ENCODE data around the gene TNFRSF25. TPM values are rescaled to one million over a fixed set of nuclear protein-coding genes. Genes with fewer than 3 reads are reported as not detected.
"Not testable (repeated sequence)": the region's sequence is repeated elsewhere in the genome, so short reads cannot be mapped to it uniquely, and the experiment has no call there.

Gene TNFRSF25
- total RNA-seq, 1 donor from 2014 or later = 10.8 TPM

DNA sequence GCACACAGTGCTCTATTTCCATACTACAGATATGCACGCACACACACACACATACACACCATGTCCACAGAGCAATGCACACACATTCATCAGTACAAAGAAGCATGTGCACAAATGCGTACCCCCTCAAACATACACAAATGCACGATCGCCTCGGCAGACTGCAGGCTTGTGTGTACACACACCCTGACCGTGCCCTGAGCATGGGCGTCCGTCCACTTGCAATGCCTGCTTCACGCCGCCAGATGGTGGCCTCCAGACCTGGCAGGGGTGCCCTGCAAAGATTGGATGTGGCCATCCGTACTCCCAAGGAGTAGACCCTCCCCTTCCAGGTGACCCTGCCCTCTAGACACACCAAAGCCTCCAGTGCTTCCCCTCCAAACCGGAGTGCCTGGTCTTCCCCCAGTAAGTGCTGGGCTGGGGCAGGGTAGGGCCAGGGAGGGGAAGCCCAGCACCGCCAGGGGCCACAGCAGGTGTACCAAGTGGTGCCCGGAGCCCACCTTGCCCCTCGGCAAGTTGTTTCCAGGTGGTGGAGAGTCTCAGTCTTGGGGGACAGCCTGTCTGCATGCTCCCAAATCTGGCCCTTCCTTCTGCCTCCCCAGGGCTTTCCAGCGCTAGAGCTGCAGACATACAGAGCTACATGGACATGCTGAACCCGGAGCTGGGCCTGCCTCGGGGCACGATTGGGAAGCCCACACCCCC, 20.8 kb downstream of the TNFRSF25 start:
- intact Hi-C loops (cut with micrococcal nuclease) = no loop called here
- peak; percentile 51 for ATAC-seq
- peak; percentile 54 for DNase-seq

DNA sequence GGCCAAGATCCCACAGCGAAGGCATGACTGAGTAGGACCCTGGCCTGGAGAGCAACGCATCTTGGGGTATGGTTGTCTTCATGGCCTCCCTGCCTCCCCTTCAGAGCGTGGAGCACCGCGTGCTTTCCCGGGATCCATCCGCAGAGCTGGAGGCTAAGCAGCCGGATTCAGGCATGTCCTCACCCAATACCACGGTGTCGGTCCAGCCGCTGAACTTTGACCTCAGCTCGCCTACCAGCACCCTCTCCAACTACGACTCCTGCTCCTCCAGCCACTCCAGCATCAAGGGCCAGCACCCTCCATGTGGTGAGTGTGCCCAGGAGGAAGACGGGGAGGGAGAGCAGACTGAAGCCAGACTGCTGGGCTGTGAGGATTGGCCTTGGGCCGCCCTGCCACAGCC, 21.6 kb downstream of the TNFRSF25 start:
- ATAC-seq = no peak
- intact Hi-C loops (cut with micrococcal nuclease) = no loop called here
- DNase-seq = no peak

DNA sequence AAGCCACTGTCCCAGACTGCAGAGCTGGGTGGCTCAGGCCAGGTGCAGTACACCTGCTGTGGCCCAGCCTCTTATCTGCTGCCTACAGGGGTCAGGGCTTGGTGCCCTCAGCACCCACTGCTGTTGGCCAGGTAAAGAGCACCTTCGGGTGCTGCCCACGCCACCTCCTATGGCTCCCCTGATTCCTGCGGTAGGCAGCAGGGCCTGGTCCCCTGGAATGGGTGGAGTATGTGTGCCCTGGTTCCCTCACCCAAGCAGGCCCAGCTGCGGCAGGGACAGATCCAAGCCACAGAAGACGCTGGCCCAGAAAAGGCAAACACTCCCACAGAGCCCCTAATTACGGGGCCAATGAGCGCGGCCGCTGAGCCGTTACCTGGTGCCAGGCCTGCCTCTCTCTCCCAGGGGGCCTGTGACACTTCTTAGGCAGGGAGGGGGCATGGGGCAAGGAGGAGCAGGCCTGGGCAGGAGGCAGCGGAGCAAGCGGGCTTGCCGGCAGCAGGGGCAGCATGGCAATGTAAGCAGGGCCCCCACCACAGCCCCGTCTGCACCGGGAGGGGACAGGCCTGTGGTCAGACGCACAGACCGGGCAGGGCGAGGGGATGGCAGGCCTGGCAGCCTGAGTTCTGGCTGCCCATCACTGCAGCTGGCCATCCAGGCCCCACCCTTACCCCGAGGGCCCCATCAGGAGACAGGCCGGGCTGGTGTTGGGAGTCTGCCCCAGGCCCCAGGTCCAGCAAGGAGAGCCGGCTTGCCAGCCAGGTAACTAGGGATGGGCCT, 22.4 kb downstream of the TNFRSF25 start:
- no peak for ATAC-seq
- DNase-seq = no peak
- intact Hi-C loops (cut with micrococcal nuclease) = no loop called here

DNA sequence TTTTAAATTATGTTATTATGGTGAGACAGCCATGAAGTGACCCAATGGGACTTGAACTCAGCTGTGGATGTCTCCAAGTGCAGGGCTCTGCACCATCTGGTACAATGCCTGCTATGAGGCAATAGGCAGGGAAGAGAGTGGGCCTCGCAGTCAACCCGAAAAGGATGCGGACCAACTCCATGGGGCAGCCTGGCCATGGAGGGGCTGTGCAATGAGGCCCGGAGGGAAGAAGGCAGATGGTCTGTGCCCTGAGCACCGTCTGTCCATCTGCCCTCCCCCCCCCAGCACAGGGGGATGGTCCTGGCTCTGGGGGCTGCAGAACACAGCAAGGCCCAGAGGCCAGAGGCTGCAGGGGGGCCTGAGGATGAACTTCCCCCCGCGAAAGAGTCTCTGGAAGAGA, 24.4 kb downstream of the TNFRSF25 start:
- DNase-seq (no peak), ATAC-seq (no peak)
- intact Hi-C loops (cut with micrococcal nuclease) = no loop called here

DNA sequence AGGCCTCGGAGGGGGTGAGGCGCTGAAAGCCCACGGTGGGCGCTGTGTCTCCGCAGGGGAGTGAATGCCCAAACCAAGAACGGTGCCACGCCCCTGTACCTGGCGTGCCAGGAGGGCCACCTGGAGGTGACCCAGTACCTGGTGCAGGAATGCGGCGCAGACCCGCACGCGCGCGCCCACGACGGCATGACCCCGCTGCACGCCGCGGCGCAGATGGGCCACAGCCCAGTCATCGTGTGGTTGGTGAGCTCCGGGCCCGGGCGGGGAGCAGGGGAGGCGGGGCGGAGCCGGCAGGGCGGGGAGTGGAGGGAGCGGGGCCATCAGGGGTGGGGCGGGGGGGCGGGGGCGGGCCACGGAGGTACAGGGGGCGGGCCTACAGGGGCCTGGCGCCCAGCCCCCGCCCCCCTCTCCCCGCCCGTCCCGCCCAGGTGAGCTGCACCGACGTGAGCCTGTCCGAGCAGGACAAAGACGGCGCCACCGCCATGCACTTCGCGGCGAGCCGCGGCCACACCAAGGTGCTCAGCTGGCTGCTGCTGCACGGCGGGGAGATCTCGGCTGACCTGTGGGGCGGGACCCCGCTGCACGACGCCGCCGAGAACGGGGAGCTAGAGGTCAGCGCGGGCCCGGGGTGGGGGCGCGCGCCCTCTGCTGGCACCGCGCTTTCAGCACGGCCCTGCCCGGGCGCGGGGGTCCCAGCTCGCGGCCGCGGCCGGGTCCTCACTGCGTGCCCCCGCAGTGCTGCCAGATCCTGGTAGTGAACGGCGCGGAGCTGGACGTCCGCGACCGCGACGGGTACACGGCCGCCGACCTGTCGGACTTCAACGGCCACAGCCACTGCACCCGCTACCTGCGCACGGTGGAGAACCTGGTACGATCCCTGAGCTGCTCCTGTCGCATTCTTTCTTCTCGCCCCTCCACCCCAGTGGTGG, 25.5 kb downstream of the TNFRSF25 start:
- intact Hi-C loops (cut with micrococcal nuclease) = no loop called here
- peak; percentile 58 for DNase-seq
- peak; percentile 30 for ATAC-seq

DNA sequence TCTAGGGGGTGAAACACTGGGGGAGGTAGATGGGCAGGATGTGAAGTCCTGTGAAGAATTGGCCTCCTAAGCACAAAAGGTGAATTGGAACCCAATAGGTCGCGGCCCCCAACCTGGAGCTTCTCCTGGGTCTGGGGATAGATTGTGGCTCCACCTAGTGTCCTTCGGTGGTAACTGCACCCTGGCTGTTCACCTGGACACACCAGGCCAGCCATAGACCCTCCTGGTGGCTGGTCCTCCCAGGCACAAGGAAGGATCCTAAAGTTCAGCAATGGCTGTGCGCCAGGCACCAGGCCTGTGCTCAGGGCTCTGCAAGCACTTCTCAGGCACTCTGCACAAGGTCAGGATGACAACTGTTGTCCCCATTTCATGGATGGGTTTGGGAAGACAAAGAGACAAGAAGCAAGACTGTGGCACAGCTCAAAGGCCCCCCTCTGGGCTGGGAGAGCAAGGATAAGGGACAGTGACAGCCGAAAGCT, 27.9 kb downstream of the TNFRSF25 start:
- peak; percentile 79 for ATAC-seq
- DNase-seq = peak; percentile 60
- intact Hi-C loops (cut with micrococcal nuclease) = no loop called here

DNA sequence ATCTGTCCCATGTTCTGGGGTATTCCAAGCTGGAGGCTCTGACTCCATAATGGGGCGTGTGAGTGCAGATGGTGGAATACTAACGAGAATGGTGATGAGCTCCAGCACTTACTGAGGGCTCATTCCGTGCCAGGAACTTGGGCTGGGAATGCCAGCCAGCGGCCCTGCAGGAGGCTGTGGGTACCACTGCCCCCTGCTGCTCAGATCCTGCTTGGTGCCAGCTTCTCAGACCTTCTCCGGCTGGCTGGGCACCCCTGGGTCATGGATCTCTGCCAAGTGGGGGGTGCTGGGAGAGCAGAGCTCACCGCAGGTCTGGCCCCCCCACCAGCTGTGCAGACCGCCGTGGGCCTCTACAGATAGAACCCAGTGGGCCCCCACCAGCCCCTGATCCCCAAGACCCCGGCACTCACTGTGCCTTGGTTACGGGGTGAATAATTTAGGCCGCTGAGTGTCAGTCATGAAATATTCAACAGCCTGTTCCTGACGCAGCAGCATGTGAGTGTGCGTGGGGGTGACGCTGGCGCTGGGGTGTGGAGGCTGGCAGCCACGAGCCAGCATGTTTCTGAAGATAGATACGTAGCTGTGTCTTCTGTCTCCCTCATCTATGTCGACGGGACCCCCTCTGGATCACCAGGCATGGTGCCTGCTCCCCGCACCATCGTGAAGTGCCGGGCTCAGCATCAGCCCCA, 28.8 kb downstream of the TNFRSF25 start:
- ATAC-seq (peak; percentile 68), DNase-seq (peak; percentile 54)
- intact Hi-C loops (cut with micrococcal nuclease) = not testable (repeated sequence)

DNA sequence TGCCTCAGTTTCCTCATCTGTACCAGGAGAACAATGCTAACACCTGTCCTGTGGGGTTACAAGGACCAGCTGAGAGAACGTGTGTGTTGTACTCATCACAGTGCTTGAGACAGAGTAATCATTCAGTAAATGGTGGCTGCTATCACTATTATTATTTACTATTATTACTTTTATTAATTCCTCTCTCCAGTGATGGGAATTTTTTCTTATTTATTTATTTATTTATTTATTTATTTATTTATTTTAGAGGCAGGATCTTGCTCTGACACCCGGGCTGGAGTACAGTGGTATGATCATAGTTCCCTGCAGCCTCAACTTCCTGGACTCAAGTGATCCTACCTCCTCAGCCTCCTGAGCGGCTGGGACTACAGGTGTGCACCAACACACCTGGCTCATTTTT, 29.7 kb downstream of the TNFRSF25 start:
- DNase-seq; intact Hi-C loops (cut with micrococcal nuclease); ATAC-seq: not testable (repeated sequence)

DNA sequence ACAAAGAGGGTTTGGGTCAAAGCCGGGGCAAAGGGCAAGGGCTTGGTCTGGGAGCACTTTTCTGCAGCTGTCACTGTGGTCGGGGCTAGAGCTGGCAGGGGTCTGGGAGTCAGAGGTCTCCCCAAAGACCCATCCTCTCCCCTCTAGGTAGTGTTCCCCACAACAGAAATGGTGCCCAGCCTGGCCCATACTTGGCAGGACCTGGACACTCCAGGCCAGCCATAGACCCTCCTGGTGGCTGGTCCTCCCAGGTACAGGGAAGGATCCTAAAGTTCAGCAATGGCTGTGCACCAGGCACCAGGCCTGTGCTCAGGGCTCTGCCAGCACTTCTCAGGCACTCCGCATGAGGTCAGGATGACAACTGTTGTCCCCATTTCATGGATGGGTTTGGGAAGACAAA, 30.4 kb downstream of the TNFRSF25 start:
- DNase-seq = no peak
- intact Hi-C loops (cut with micrococcal nuclease) = no loop called here
- ATAC-seq = no peak

DNA sequence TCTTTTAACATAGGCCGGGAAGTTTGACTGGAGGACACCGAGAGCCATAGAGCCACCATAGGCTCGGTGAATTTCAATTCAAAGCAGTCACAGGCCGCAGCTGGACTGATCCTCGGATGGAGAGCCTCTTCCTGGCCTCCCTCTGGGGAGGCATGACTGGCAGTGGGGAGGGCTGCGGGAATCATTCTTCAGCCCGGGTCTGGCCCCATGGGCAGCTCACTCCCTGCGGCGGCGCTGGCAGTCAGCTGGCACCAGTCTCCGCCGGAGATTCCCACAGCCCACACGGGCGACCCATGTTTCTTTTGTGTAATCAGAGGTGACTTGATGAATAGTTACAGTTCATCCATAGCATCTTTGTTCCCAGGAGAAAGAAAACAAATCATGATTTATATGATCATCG, 30.8 kb downstream of the TNFRSF25 start:
- DNase-seq = no peak
- intact Hi-C loops (cut with micrococcal nuclease) = no loop called here
- ATAC-seq = no peak

DNA sequence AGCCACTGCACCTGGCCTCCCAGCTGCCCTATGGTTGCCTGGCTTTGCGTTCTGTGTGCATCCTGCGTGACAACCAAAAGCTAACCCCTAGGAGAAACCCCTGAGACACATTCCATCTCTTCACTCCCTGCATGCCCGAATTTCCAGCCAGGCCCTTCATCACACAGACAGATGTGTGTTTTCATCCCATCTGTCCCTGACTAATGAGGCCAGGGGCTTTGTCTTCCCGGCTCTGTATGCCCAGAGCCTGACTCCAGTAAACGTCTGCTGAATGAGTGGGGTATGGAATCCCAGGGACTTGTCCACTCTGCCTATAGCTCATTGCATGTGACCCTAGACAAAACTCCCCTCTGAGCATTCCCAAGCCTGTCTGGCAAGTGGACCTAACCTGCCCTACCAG, 31.8 kb downstream of the TNFRSF25 start:
- DNase-seq (no peak), ATAC-seq (no peak)
- intact Hi-C loops (cut with micrococcal nuclease) = no loop called here

DNA sequence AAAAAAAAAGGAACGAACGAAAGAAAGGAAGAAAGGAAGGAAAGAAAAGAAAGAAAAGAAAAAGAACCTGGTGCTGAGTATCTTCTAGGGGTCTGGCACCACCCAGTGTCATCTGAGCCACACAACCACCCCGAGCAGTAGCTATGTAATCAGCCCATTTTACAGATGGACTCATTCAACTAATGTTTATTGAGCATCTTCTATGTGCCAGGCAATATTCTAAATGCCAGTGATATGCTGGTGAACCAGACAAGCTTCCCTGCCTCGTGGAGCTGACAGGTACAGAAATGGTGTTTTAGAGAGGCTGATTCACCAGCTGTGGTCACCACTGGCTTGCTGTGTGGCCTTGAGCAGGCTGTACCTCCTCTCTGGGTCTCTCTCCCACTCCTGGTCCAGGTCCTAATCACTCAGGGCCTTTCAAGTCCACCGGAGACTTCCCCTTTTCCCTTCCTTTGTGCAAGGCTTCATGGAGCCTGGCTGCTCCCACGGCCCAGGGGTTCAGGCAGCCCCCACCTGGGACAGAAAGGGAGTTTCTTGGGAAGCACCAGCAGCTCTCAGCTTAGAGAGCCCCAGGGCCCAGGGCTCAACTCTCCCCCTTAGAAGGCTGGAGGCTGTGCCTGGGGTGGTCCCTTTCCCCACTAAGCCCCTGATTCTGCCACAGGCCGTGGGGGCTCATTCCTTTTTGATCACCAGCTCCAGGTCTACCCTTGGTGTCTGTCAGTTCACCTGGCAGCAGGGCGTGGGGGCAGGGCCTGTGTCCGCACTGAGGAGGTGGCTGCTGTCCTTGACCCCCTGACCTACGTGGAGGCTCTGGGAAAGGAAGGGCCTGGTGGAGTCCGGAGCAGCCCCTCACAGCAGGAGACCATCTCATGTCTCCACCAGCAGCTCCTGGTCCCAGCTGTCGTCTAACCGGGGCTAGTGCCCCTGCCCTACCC, 34.1 kb downstream of the TNFRSF25 start:
- intact Hi-C loops (cut with micrococcal nuclease); DNase-seq; ATAC-seq: not testable (repeated sequence)

DNA sequence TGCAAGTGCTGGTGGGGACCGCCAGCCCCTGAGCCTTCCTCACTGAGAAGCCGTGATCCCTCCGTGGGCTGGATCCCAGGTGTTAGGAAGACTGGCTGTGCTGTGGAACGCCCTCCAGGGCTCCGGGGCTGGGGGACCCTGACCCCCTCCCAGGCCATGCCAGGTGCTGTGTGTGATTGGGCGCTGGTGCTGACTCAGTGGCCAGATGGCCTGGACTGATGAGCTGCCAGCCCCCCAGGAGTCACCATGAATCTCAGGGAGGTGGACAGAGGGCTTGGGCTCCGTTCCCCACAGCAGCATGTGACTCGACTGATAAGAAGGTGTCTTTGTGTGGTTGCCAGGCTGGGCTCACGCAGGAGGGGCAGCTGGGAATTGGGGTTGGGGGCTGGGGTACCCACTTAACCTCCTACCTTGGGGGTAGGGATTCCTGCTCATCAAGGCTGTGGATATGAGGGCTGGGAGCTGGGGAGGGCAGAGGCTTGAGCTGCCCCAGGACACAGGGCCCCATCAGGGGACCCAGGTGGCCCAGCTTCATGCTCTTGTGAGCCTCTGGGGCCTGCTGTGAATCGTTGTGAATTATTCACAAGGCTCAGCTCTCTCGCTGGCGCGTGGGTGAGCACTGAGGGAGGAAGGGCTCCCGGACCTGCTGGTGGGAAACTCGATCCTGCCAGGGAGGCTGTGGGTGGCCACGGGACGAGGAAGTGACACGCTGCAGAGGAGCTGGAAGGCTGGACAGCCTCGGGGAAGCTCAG, 36.1 kb downstream of the TNFRSF25 start:
- intact Hi-C loops (cut with micrococcal nuclease); DNase-seq: not testable (repeated sequence)
- ATAC-seq = peak; percentile 27

DNA sequence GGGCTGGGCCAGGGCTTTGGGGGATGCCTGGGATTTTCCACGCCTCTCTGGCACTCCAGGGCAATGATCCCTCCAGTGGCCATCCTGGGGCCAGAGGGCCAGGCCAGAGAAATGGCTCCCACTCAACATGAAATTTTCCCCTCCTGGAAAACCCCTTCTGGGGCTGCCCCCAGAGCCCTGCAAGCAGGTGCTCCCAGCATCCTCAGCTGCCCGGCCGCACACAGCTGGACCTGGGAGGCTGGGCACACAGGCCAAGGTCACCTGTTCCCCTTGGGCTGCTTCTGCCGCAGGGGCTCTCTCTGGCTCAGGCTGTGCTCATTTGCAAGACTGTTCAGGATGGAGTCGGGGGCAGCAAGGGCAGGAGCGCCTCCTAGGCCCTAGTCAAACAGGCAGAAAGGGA, 37.5 kb downstream of the TNFRSF25 start:
- DNase-seq; intact Hi-C loops (cut with micrococcal nuclease); ATAC-seq: not testable (repeated sequence)

DNA sequence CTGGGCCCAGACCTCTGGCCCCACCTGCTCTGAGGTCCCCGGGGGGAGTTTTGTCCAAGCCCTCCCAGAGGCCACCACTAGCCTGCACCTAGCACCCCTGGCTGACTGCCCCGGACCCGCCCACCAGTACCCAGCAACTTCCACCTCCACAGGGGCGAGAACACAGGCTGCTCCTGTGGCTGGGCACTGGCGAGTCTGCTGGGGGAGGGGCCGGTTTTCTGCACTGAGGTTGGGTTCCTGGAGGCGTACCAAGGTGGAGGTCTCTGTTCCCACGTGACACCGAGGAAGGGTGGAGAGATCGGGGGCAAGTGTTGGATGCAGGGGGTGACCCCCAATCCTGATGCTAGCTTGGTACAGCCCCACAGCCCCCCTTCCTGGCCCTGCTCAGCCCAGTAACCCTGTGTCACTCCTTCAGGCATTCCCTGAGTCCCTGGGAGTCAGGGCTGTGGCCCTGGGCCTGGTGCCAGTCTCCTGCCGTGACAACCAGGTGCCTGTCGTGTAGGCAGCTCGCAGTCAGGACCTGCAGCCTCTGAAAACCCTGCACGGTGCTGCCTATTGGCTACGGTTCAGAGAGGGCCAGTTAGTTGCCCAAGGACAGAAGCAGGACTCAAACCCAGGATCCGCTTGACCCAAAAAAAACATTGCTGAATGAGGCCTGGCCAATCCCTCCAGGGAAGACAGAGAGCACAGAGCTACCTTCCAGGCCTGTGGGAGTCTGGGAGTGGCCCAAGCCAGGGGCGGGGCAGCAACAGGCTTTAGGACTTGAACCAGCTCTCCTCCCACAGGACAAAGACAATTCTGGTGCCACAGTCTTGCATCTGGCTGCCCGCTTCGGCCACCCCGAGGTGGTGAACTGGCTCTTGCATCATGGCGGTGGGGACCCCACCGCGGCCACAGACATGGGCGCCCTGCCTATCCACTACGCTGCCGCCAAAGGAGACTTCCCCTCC, 38.3 kb downstream of the TNFRSF25 start:
- intact Hi-C loops (cut with micrococcal nuclease) = no loop called here
- ATAC-seq = no peak
- DNase-seq = no peak

DNA sequence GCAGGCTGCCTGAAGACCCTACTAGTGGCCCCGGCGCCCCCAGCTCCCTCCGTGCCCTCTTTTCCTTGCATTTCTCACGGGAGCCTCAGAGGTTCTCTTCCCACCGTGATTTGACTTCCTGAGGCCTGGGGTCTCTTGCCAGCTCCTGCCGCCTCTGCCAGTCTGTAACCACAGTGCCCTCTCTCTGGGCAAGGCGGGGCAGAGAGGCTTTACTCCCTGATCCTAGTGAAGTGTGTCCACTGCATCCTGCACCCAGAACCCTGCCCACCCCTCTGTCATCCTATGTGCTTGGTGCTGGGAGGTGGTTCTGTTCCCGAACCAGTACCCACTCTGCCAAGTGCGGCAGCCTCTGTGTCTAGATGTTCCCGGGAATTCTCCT, 39.0 kb downstream of the TNFRSF25 start:
- intact Hi-C loops (cut with micrococcal nuclease) = no loop called here
- ATAC-seq = no peak

More for the DNA sequence above, 39.0 kb downstream of the TNFRSF25 start:
- DNase-seq = no peak

Measured in left ventricle myocardium superior (tissue), 1 donor.